CD4-positive, alpha-beta T cell treated with Interleukin-15 for 1 hour (primary cell): Measurements from ENCODE around the gene PRPF31.
"Not testable (repeated sequence)": the region's sequence is repeated elsewhere in the genome, so short reads cannot be mapped to it uniquely, and the experiment has no call there.

ENCODE experiments used
- DNase-seq: peaks from one replicate; pipeline ENCODE4 v3.0.0-alpha.2; 2020

The PRPF31 gene

GRCh38 chr19:54115109-54116063 is at the start of gene PRPF31, which contains the start of gene TFPT:
TSS of gene PRPF31 (plus strand) at chr19:54115754. CDS start at chr19:54118279, 2,525 bp downstream.
TSS of gene TFPT (minus strand) at chr19:54115657. CDS start at chr19:54115269, 388 bp downstream.
- DNase-seq, result peak; percentile 94

- DNase-seq, result no peak
These were observed 46.1 kb upstream of the PRPF31 start for GRCh38 chr19:54069470-54069869.

DNA sequence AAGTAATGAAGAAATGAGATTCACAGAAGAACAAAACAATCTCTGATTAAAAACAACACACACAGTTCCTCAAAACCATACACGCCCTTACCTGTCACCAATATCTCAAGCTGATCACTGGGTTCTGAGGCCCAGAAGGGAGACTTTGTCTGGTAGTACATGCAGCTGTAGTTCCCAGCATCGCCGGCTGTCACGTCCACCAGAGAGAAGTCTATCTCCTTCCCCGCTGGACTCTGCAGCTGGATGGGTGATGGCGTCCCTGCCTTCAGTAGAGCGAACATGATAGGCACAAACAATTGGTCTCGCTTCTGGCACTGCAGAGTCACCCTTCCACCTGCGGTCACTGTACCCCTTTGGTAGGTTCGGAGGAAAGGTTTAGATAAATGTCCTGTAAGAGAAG is 41.7 kb upstream of the PRPF31 start:
- no peak for DNase-seq

DNA sequence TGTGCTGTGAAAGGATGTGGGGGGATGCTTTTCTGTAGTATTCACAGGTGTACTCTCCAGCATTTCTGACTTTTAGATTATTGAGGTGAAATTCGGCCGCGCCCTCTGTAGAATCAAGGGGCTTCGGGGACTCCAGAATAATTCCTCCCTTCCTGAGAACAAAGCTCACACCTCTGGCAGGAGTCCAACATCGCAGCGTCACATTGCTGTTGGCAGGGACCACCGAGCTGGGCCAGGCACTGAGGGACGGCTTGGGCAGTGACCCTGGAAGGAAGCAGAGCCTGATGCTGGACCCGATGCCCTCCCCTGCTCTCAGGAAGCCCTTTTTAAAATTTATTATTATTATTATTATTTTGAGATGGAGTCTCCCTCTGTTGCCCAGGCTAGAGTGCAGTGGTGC is 40.7 kb upstream of the PRPF31 start:
- DNase-seq, result no peak

DNA sequence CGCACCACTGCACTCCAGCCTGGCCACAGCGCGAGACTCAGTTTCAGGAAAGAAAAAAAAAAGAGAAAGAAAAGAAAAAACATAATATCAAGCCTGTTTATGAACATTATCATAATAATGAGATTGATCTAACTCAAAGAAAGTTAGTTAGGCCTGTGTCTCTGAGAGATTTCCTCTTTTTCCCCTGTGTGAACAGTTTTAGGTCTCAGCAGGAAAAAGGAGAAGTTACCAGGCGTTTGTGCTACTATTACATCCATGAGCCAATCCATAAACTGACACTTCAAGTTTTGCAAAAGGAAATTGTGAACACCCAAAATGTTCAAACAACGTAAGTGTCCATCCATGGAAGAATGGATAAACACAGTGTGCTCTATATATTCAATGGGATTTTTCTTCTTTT is 38.2 kb upstream of the PRPF31 start:
- no peak for DNase-seq

DNA sequence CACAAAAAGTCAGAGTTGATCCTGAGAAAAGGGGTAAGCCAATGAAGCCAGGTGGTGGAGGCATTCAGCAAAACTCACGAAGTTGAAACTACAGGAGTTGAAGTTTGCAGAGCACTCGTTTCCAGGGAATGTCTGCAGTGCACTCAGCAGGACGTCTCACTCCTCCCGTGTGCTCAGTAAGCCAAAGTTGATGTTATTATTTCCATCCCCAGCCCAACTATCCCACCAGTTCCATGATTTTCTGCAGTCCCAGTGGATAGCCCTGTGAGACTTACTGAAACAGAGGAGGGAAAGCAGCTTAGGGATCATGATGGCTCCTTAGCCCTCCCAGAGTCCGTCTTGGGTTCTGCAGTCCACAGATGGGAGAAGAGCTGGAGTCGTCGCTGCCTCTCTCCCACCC is 34.5 kb upstream of the PRPF31 start, which contains the start of gene TARM1:
TARM1 (minus strand) TSS at position 334 of the 400 bp plus-strand sequence; CDS start at position 309, 25 bp downstream.
- DNase-seq, result no peak

DNA sequence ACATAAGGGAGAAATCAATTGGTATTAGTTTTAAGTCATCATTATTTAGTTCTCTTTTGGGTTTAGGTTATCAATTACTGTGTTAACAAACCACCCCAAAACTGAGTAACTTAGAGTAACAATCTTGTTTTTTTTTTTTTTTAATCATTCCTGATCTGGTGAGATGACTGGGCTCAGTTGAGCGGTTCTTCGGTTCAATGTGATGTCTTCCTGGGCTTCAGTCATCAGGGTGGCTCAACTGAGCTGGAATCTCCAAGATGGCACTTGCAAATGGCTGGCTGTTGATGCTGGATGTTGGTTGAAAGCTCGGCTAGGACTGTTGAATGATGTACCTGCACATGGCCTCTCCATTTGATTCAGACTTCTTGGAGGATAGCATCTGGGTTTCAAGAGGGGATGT is 31.1 kb upstream of the PRPF31 start:
- DNase-seq, result no peak

DNA sequence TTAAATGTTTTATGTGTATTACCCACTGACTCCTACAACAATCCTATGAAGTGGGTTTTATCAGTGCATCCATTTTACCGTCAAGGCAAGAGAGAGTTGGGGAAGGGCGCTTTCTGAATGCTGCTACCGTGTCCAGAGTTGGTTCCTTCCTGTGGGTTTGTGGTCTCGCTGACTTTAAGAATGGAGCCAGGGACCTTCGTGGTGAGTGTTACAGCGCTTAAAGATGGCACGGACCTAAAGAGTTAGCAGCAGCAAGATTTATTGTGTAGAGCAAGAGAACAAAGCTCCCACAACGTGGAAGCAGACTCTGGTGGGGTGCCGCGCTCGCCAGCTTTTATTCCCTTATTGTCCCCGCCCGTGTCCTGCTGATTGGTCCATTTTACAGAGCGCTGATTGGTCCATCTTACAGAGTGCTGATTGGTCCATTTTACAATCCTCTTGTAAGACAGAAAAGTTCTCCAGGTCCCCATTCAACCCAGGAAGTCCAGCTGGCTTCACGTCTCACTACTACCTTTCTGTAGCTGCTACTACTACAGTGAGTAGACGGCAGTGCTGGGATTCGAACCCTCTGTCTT is 21.0 kb upstream of the PRPF31 start:
- DNase-seq, result no peak

- DNase-seq, result no peak
These were observed 20.3 kb upstream of the PRPF31 start for GRCh38 chr19:54095136-54095858.

GRCh38 chr19:54095859-54096616 is 19.5 kb upstream of the PRPF31 start:
- DNase-seq, result peak; percentile 47

GRCh38 chr19:54096617-54097106 is 18.9 kb upstream of the PRPF31 start:
- DNase-seq, result no peak

DNA sequence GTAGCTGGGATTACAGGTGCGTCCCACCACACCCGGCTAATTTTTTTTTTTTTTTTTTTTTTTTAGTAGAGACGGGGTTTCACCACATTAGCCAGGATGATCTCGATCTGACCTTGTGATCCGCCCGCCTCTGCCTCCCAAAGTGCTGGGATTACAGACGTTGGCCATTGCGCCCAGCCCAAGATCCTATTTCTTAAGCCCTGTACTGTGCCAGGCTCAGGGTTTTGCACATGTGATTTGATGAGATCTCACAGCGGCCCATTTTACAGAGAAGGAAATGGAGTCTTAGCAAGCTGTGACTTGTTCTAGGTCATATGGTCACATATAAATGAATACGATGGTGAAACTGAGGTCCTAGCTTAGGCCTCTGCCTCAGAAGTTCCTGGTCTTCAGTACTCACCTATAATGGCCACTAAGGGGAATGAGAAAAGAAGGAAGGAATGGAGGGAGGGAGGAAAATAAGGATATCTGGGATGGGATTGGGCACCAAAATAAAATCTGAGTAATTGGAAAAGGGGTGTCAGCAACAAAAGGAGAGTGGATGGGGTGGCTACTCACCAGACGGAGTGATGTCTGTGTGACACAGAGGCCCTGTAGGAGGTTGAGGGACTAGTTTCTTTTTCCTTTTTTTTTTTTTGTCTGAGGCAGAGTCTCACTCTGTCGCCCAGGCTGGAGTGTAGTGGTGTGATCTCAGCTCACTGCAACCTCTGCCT is 16.2 kb upstream of the PRPF31 start:
- DNase-seq, result no peak

DNA sequence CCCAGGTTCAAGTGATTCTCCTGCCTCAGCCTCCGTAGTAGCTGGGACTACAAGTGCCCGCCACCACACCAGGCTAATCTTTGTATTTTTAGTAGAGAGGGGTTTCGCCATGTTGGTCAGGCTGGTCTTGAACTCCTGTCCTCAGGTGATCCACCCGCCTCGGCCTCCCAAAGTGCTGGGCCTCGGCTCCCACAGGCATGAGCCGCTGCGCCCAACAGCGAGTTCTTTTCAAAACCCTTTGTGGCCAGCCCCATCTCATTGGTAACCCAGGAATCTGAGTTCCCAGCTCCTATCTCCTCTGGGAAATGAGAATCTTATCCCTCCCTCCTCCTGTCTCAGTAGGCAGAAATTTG is 15.7 kb upstream of the PRPF31 start:
- not testable (repeated sequence) for DNase-seq

DNA sequence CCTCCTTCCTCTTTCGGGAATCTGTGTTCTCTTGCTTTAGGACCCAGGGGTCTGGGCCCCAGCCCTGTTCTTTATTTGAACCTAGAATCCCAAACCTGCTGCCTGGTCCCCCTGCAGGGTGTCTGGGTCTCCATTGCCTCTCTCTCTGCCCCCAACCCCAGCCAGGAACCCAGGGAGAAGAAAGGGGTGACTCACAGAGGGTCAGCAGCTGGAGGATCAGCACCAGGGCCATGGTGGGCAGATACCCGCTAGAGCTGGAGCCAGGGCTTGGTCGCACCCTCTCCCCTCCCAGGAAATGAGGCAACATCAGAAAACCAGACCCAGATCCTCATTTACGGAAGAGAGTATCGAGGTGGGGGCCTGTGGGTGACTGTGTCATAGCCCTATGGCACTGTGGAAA is 15.0 kb upstream of the PRPF31 start, which contains the start of gene OSCAR:
OSCAR (minus strand) TSS at position 243 of the 400 bp plus-strand sequence; CDS start at position 232, 11 bp downstream.
- peak; percentile 73 for DNase-seq

DNA sequence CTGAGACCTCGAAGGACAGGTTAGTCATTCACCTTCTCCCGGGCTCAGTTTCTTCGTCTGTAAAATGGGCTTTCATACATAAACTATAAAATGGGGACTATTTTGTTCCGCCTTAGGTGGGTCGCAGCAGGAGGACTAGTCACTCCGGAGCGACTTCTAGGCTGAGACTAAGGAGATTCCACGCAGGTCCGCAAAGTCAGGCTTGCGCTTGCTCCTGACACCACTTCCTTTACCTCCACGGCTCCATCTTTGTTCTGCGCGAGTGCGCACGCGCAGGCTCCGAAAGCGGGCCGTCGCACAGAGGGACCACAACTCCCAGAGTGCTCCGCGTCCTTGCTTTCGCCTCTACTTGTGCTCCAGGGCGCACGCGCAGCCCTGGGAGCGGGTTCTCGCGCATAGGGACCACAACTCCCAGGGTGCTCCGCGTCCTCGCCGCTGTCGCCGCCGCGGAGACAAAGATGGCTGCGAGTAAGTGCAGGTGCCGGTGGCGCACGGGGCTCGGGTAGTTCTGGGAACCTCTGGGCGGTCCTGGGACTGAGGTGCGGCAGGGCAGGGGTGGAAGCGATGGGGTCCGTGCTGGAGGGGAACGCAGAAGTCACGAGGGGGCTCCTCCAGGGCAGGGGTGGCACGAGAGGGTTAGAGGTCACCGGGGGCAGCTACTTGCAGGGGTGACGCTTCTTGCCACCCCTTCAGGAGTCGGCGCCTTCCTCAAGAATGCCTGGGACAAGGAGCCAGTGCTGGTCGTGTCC is 13.0 kb upstream of the PRPF31 start, which contains the start of gene NDUFA3:
NDUFA3 (plus strand) TSS at position 435 of the 749 bp plus-strand sequence; CDS start at position 459, 24 bp downstream.
- peak; percentile 100 for DNase-seq

GRCh38 chr19:54104998-54105715 is 10.4 kb upstream of the PRPF31 start:
- DNase-seq, result no peak

DNA sequence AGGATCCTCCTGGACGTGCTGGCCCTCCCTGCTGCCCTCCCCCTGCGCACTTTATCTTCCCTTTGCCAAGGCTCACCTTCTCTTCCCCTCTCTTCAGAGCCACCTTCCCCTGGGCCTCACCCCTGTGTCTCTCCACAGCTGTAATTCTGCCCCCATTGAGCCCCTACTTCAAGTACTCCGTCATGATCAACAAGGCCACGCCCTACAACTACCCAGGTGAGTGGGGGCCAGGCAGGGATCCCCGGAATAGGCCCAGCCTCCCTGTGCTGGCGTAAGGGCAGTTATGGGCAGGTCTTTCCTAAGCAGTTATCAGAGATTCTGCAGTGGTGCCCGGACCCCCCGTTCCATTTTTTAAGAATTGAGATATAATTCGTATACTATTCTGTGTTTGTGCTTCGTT is 9.8 kb upstream of the PRPF31 start:
- DNase-seq, result no peak

DNA sequence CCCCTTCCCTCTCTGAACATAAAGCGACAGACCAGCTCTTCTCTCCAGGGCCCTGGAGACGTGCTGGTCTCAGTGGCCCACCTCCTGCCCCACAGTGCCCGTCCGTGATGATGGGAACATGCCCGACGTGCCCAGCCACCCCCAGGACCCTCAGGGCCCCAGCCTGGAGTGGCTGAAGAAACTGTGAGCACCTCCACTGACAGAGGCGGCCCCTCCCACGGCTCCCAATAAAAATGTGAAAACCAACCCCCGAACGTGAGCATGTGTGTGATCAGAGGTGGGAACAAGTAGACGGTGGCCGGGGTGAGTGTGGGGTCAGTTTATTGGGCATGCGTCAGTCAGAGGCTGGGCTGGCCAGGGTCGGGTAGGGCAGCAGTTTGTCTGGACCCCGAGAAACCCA is 8.8 kb upstream of the PRPF31 start:
- DNase-seq, result no peak

- no peak for DNase-seq
These were observed 7.6 kb upstream of the PRPF31 start for GRCh38 chr19:54107876-54108490.

DNA sequence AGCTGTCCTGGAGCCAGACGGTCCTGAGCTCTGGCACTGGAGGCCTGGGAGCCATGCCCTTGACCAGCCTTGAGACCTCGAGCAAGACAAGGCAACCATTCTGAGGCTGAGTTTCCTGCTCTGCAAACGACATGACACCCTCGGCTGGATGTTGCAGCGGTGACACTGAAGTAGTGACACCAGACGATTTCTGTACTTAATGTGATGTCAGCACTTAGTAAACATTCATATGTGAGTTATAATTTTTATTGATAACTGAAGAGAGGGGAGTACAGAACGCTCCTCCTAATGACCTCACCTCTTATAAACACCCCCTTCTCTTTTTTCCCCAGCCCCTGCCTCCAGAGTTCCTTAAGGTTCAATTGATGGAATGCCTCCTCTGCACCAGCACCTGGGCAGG is 7.1 kb upstream of the PRPF31 start:
- DNase-seq, result no peak
